HG03378 (cell line): Measurements from ENCODE around the gene GNG7.
"Not testable (repeated sequence)": the region's sequence is repeated elsewhere in the genome, so short reads cannot be mapped to it uniquely, and the experiment has no call there.

Experiments
- ATAC-seq: cut with Tn5 transposase; IDR thresholded peaks from one replicate; pipeline ENCODE4 v1.9.1; 2021; ENCODE audit warnings: mild to moderate bottlenecking, moderate library complexity; ENCODE audit not compliant: unreplicated experiment

The GNG7 gene

GRCh38 chr19:2606774-2607173 is 95.7 kb downstream of the GNG7 start:
- ATAC-seq, result not testable (repeated sequence)

GRCh38 chr19:2605889-2606288 is 96.6 kb downstream of the GNG7 start:
- ATAC-seq, result not testable (repeated sequence)

GRCh38 chr19:2604747-2605329 is 97.7 kb downstream of the GNG7 start:
- ATAC-seq, result no peak

- ATAC-seq, result no peak
These were observed 99.2 kb downstream of the GNG7 start for GRCh38 chr19:2603334-2603733.

DNA sequence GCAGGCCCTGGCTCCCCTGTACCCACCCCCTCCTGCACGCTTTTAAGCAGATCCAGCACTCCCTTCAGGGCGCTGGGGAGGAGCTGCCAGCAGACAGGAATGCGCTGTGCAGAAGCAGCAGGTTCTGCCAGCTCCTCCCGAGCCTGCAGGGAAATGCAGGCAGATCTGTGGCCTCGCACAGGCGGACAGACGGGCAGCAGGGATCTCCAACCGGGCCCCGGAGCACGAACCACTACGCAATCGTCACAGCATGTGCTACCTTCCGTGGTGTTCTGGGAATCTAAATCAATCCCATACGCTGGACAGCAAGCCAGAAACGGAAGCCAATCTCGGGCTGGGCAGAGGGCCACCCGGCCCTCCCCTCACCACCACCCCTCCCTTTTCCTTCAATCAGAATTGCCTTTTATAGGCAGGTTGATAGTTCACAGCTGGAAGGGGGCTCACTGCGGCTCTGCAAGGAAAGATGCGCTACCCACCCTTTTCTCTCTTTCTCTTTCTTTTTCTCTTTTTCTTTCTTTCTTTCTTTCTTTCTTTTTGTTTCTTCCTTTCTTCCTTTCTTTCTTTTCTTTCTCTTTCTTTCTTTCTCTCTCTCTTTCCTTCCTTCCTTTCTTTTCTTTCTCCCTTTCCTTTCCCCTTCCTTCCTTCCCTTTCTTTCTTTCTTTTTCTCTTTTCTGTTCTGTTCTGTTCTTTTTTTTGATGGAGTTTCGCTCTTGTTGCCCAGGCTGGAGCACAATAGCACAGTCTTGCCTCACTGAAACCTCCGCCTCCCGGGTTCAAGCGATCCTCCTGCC is 99.9 kb downstream of the GNG7 start:
- no peak for ATAC-seq

DNA sequence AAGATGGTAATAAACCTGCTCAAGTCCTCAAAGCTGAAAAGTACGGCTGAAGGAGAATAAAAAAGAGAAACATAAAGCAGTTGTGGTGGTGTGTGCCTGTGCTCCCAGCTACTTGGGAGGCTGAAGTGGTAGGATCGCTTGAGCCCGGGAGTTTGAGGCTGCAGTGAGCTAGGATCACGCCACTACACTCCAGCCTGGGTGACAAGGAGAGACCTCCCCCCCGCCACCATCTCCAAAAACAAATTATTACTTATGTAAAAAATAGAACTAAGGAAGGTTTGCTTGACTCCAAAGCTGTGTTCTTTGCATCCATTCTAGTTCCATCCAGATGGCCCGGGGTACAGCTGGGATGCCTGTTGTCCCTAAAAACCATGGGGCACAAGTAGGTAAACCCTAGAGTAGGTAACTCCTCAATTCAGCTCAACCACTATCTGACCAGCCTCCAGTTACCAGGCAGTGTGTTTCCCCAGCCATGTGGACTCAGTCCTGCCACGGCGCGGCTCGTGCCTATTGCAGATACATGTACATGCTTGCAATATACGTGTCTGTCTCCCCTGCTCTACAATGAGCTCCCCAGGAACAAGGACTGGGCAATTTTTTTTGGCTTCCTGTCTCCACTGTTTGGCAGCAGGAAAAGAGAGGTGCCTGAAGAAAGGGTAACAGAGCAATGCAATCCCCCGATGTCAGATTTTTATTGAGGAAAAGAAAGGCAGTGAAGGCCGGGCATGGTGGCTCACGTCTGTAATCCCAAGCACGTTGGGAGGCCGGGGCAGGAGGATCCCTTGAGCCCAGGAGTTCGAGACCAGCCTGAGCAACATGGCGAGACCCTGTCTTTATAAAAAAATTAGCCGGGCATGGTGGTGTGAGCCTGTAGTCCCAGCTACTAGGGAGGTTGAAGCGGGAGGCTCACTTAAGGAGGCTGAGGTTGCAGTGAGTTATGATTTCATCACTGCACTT is 101.3 kb downstream of the GNG7 start:
- no peak for ATAC-seq

DNA sequence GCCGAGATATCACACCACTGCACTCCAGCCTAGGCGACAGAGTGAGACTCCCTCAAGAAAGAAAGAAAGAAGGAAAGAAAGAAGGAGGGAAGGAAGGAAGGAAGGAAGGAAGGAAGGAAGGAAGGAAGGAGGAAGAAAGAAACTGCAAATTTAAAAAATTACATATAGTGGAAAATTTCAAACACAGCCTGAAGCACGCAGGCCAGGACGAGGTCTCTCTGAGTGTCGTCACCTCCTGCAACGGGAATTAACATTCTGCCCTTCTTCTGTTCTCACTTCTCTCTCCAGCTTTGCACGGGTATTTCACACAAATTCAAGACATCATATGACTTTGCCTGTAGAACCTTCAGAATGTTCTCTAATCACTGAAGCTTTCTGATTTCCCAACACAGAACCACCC is 108.2 kb downstream of the GNG7 start:
- ATAC-seq, result no peak

- ATAC-seq, result no peak
These were observed 109.7 kb downstream of the GNG7 start for GRCh38 chr19:2592824-2593223.

DNA sequence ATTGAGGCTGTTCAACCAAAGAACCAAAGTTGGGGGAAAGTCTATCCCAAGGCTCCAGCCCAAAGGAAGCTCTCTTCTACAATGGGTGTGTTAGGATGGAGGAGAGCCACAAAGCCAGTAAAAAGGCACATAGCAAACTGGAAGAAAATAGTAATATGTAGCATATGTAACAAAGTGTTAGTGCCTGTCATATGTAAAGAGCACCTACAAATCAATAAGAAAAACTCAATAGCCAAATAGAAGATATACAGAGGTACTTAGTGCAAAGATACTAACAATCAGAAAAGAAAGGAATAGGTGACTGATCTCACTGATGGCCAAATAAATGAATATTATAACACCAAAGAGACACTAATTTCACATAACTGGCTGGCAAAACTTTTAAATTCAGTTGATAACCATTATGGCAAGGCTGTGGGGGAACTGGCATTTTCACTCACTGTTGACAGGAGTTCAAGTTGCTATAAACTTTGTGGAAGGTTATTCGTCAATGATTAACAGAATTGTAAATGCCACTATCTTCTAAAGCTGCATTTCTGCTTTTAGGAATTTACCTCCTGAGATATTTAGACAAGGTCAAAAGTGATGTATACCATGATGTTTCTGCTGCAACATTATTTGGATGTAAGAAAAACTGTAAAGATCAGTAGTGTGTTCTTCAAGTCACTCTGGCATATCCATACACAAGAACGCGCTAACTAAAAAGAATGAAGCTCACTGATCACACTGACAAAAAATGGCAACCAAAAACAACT is 110.8 kb downstream of the GNG7 start:
- no peak for ATAC-seq

DNA sequence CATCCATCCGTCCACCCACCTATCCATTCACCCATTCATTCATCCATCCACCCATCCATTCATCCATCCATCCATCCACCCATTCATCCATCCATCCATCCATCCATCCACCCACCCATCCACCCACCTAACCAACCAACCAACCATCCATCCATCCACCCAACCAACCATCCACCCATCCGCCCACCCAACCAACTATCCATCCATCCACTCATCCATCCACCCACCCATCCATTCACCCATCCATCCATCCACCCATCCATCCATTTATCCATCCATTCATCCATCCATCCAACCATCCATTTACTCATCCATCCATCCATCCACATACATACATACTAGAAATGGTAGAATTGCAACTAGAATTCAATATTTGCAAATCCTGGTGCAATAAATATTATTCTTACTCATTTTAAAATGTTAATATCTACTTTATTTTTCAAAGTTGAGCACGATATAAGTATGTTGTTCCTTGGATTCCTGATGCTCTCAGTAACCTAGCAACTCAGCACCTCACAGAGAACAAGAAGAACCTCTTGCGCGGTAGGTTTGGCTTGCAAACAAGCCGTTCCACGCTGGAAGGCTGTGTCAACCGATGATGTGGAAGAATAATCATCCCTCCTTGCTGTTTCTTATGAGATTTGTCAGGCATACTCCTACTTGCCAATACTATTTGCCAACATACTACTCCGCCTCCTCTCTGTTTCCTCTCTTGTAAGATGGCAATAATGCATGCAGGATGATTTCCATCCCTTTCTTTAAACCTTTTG is 111.7 kb downstream of the GNG7 start:
- ATAC-seq, result no peak

- ATAC-seq, result no peak
These were observed 113.1 kb downstream of the GNG7 start for GRCh38 chr19:2589441-2589840.

DNA sequence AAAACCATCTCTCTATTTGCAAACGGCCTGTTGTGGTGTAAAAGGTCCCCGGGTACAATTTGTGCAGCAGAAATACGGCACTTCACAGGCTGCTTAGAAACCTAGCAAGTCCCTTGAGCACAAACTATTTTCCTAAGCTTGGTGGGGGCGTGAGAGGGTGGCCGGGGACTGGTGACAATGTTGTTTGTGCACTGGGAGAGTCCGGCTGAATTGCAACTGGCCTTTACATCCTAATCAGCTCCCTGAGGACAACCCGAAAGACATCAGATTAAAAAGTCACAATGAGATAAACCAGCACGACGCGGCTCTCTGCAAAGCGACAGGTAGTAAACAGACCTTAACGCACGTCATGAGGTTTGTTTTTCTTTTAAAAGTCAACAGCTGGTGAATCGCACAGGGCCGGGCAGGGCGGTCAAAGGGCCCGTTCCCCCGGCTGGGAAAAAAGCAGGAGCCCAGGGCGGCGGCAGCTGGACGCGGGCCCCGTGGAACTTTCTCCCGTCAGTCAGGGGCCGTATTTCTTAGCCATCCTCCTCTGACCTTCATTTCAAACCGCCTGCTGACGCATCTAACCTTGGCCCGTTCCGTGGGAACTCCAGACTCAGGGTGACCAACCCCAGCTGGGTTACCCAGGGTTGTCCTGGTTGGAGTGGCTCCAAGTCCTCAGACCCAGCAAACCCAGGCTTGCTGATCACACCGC is 114.3 kb downstream of the GNG7 start:
- no peak for ATAC-seq

DNA sequence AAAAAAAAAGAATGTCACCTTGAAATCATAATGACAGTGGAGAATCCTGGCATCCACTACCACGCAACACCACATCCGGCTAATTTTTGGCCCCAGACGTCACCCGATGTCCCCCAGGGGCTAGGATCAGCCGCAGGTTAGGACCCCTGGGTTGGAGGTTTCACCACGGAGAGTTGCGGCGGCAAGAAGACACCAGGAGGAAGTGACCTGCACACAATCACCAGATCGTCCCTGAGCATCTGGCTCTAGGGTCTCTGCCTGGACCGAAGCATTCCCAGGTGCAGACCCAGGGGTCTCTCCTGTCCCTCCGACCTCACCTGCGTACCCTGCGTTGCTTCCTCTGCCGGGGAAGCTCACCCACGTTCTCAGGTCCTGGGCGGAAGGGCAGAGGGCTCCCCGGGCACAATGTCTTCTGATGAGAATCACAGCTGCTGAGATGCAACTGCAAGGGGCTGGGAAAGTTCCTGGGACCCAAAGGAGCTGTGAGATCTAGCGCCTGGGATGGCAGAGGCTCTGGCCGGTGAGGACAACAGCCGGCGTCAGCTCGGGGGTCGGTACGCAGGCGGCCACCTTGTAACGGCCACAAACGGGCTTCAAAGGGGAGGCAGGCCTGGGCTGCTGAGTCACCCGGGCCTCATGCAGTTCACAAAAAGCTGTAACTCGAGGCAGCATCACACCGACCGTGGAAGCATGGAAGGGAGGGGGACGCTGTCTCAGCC is 115.3 kb downstream of the GNG7 start:
- ATAC-seq, result no peak

DNA sequence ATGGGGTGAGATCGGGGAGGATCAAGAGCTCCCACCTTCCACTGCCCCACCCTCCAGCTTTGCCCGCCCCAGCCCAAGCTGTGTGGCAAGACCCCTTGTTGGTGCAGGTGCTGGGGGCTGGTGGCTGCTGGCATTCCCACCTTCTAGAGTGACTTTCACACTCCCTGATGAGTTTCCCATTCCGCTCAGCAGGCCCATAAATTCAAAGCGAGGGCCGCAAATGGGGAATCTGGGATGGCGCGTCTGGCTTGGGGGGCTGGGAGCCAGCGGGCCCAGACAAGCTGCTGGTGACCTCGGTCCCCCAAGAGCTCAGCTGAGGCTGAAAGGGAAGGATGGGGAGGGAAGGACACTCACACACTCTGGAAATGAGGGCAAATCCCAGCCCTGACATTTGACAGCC is 116.3 kb downstream of the GNG7 start:
- no peak for ATAC-seq

- no peak for ATAC-seq
These were observed 118.5 kb downstream of the GNG7 start for GRCh38 chr19:2584002-2584401.

DNA sequence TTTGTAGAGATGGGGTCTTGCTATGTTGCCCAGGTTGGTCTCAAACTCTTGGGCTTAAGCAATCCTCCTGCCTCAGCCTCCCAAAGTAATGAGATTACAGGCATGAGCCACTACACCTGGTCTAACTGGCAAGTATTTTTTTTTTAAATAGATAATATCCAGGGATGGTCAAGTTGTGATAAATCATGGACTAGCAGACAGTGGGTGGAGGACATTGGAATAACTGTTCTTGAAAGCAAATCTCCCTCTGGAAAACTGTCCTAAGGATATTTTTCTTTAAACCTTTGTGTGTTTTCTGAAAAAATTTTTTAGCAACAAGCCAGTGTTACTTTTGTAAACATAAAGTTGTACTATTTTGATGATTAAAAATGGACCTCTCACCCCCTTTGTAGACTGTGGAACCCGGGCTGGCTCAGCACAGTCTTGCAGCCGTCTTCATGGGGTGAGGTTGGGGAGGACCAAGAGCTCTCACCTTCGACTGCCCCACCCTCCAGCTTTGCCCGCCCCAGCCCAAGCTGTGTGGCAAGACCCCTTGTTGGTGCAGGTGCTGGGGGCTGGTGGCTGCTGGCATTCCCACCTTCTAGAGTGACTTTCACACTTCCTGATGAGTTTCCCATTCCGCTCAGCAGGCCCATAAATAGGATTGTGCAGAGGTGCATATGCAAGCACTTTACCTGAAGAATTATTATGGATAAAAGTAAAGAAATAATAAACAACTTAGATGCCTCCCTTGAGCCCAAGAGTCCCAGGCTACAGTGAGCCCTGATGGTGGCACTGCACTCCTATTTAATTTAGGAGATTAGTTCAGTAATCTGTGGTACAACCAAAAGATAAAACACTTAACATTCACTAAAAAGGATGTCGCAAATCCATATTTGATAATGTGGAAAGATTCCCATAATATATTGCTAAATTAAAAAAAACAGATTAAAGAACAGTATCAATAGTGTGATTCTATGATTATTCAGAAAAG is 119.2 kb downstream of the GNG7 start:
- no peak for ATAC-seq

- ATAC-seq, result not testable (repeated sequence)
These were observed 122.1 kb downstream of the GNG7 start for GRCh38 chr19:2580396-2580795.
